ENCODE data around the gene MACROD2. TPM values are rescaled to one million over a fixed set of nuclear protein-coding genes. Genes with fewer than 3 reads are reported as not detected.

Gene MACROD2
- total RNA-seq, 1 experiment from 2014 or later = 1.6 TPM

- Histone ChIP-seq H3K9me3 (ENCODE audit: control insufficient read depth, low read depth, low read length) (no peaks in the 10 kb centered on the region), H2BK5ac (ENCODE audit: insufficient read length, low read length) (no peak overlapping the region), H3K23me2 (ENCODE audit: insufficient read length, low read depth, low read length, poor library complexity, severe bottlenecking) (no peaks in the 10 kb centered on the region), H2BK12ac (ENCODE audit: insufficient read length, low read depth, low read length) (no peak overlapping the region), H3K56ac (ENCODE audit: insufficient read length, low read depth, low read length) (no peak overlapping the region), H2AFZ (ENCODE audit: low read length) (no peak overlapping the region), H3K27me3 (ENCODE audit: insufficient read depth, low read length) (no peaks in the 10 kb centered on the region), H3K4me2 (ENCODE audit: insufficient read depth, insufficient read length, low read length) (no peak overlapping the region), H3K14ac (ENCODE audit: insufficient read depth, low read length) (no peak overlapping the region), H3K27ac (ENCODE audit: insufficient read length, low read depth, low read length) (no peak overlapping the region), H4K5ac (ENCODE audit: insufficient read length, low read depth, low read length) (no peak overlapping the region), H3K4ac (ENCODE audit: low read depth, low read length) (no peak overlapping the region), H4K20me1 (ENCODE audit: control insufficient read depth, insufficient read depth, insufficient read length) (no peaks in the 10 kb centered on the region), H3K79me2 (ENCODE audit: insufficient read depth, low read length) (no peaks in the 10 kb centered on the region), H2BK20ac (ENCODE audit: low read depth, low read length, poor library complexity, severe bottlenecking) (no peak overlapping the region), H4K91ac (ENCODE audit: insufficient read length, low read depth, low read length) (no peak overlapping the region), H2AK5ac (ENCODE audit: insufficient read length, low read length) (no peak overlapping the region), H3K79me1 (ENCODE audit: insufficient read depth, low read depth, low read length, poor library complexity, severe bottlenecking) (no peaks in the 10 kb centered on the region), H3T11ph (ENCODE audit: low read length) (no peak overlapping the region), H3K4me1 (ENCODE audit: insufficient read depth, low read length) (peaks cover 5% of the 10 kb centered on the region; the same call in 1 of the 2 replicates), H2BK15ac (ENCODE audit: low read depth, low read length) (no peak overlapping the region), H2BK120ac (ENCODE audit: low read depth, low read length, poor library complexity, severe bottlenecking) (no peak overlapping the region), H3K18ac (ENCODE audit: insufficient read length, low read depth, low read length) (no peak overlapping the region), H4K8ac (replicated peaks; ENCODE audit: insufficient read length, low read depth, low read length) (no peak overlapping the region), H3K23ac (ENCODE audit: insufficient read length, low read depth, low read length) (no peak overlapping the region), H3K9ac (ENCODE audit: extremely low read depth, insufficient read length, low read length) (no peak overlapping the region)
- peaks cover 7 to 8% of the 10 kb centered on the region in 2 experiments; a peak in 4 of 5 replicates for H3K9me3 Mint-ChIP-seq
- no peaks in the 10 kb centered on the region; the same call in 1 of the 2 replicates for H3K27me3 Mint-ChIP-seq (ENCODE audit: low read depth)
- no peak overlapping the region for H3K27ac Mint-ChIP-seq
- TF ChIP-seq, protein P1, sequence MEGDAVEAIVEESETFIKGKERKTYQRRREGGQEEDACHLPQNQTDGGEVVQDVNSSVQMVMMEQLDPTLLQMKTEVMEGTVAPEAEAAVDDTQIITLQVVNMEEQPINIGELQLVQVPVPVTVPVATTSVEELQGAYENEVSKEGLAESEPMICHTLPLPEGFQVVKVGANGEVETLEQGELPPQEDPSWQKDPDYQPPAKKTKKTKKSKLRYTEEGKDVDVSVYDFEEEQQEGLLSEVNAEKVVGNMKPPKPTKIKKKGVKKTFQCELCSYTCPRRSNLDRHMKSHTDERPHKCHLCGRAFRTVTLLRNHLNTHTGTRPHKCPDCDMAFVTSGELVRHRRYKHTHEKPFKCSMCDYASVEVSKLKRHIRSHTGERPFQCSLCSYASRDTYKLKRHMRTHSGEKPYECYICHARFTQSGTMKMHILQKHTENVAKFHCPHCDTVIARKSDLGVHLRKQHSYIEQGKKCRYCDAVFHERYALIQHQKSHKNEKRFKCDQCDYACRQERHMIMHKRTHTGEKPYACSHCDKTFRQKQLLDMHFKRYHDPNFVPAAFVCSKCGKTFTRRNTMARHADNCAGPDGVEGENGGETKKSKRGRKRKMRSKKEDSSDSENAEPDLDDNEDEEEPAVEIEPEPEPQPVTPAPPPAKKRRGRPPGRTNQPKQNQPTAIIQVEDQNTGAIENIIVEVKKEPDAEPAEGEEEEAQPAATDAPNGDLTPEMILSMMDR (conservative IDR thresholded peaks at IDR 0.05) = no peak
- WGBS (ENCODE audit: extremely low coverage, insufficient read length, low lambda C conversion rate) = no CpG with 5 or more reads among the region's 3 CpGs
- no peak for DNase-seq
- no peak overlapping the region for H3K4me3 Mint-ChIP-seq
- H3K36me3 Mint-ChIP-seq (ENCODE audit: insufficient read depth in 1 of 3, low read depth in 3 of 3) = peaks cover 0 to 13% (median 3%) of the 10 kb centered on the region in 3 experiments; a peak in 3 of 7 replicates
- H3K4me1 Mint-ChIP-seq = peaks cover 20 to 29% of the 10 kb centered on the region in 2 experiments
Measured at GRCh38 chr20:15772826-15773225, 1777.5 kb downstream of the MACROD2 start.

Measured in H9 (cell line).